Lung (tissue), 12 donors: ENCODE measurements around the gene COL4A2. TPM values are rescaled to one million over a fixed set of nuclear protein-coding genes. Genes with fewer than 3 reads are reported as not detected.
A peak's percentile ranks its signal among the peaks of the same experiment; 100 is the strongest.

Experiments used
- ATAC-seq: fragments of 200-7000 bp; cut with Tn5 transposase; one replicate; pipeline ENCODE4 v1.9.1; 2020; ENCODE audit warnings: moderate number of reproducible peaks; ENCODE audit not compliant: insufficient read depth, low FRiP score
- DNase-seq, 3 donors: peaks; one replicate each; pipeline ENCODE4 v3.0.0-alpha.2; 2013 to 2017
- H3K27ac ChIP-seq, 2 donors: one replicate each; pipeline ENCODE4 v1.5.1; 2013; ENCODE audit warnings: mild to moderate bottlenecking in 2 of 2, moderate library complexity in 2 of 2, control low read depth in 1 of 2, inconsistent platforms in 1 of 2, low read depth in 1 of 2, low read length in 1 of 2
- H3K27me3 ChIP-seq, 3 donors: one replicate each; pipeline ENCODE4 v1.5.1; 2013; ENCODE audit warnings: low read length in 2 of 3; ENCODE audit not compliant: control insufficient read depth in 3 of 3, insufficient read depth in 3 of 3
- H3K36me3 ChIP-seq, 4 donors: one replicate each; pipeline ENCODE4 v1.5.1; 2013; ENCODE audit warnings: low read length in 4 of 4, mild to moderate bottlenecking in 1 of 4, moderate library complexity in 1 of 4; ENCODE audit not compliant: control insufficient read depth in 4 of 4, insufficient read depth in 4 of 4
- H3K4me1 ChIP-seq, 5 donors: one replicate each; pipeline ENCODE4 v1.5.1; 2013; ENCODE audit warnings: low read length in 5 of 5, mild to moderate bottlenecking in 2 of 5, moderate library complexity in 1 of 5; ENCODE audit not compliant: control insufficient read depth in 5 of 5, insufficient read depth in 5 of 5
- H3K4me3 ChIP-seq: one replicate; pipeline ENCODE4 v1.5.1; 2013; ENCODE audit warnings: mild to moderate bottlenecking, control low read depth, moderate library complexity
- H3K9ac ChIP-seq, 2 donors: one replicate each; pipeline ENCODE4 v1.5.1; 2013; ENCODE audit warnings: low read length in 2 of 2, control low read depth in 1 of 2; ENCODE audit not compliant: insufficient read depth in 1 of 2
- H3K9me3 ChIP-seq, 4 donors: one replicate each; pipeline ENCODE4 v1.5.1; 2013; ENCODE audit warnings: low read length in 3 of 4, mild to moderate bottlenecking in 1 of 4, moderate library complexity in 1 of 4; ENCODE audit not compliant: control insufficient read depth in 4 of 4, insufficient read depth in 3 of 4
- WGBS, 2 donors: extraction: QIAGEN DNeasy Blood & Tissue Kit; methylation state at CpG; one replicate each; pipeline ENCODE4 v1.1.7; 2013; 5-methylcytosine and 5-hydroxymethylcytosine counted together
- polyA plus RNA-seq, 2 donors: library from polyadenylated mRNA; stranded (reverse); fragments of 200-250 nt; gene quantifications; one replicate each; pipeline ENCODE4 v1.2.1, GENCODE V29; 2013
- total RNA-seq, 2 donors: library from RNA; depleted of rRNA in 1 of 2; stranded (reverse); fragments of >200 nt in 1 of 2; gene quantifications; one replicate each; pipeline ENCODE4 v1.2.1, GENCODE V29; 2014 to 2021
- TF ChIP-seq, protein P1 (sequence below): IDR thresholded peaks from 2 replicates; pipeline ENCODE4 v1.5.1; 2012; ENCODE audit warnings: mild to moderate bottlenecking; ENCODE audit errors: control extremely low read depth, extremely low read depth
- donor health status: control.
- donor health status: control.
- donor health status: Bipolar disorder and iron deficiency.
- donor health status: healthy.
- donor health status: DM: yes; HTN: yes; CAD: no.

The COL4A2 gene
- total and polyA plus RNA-seq, 4 donors = 169 to 627 (median 339) TPM

DNA sequence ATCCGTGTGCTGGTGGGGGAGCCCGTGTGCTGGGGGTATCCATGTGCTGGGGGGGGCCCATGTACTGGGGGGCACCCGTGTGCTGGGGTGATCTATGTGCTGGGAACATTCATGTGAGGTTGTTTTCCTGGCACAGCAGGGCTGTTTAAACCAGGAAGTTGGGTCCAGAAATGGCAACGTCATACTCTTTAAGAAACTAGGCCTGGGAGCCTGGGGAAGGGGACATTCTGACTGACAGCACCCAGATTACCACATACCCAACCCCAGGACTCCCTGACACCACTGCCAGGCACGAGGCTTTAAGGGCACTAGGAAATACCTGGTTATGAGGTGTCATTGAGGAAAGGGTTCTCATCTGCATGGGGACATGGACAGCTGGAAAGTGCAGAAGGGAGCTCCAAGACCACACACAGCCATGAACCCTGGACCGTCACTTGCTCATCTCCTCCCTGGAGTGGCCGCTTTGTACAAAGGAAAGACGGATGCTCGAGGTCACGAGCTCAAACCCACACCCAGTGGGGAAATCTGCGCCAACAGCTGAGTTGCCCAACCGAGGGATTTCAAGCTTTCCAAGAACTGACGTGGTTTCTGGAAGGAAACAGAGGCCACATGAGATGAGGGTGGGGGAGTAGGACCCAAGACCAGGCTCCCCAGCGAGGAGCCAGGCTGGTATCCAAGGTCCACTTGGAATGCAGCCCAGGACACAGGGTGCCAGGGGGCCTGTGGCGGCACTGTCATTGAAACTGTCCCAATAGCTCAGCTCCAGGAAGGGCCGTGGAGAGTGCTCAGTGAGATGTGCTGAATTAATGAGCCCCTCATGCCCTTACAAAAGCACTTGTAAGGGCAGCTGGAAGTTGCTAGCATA lies 213.6 kb downstream of the COL4A2 start:
- DNase-seq (peak; percentile 39 to 65 (median 59)), ATAC-seq (peak; percentile 51)
- 25 to 37% methylated on average over 16 of the region's 16 CpGs for WGBS, 2 donors
- H3K4me3 ChIP-seq = no peak overlapping the region
- no peaks in the 10 kb centered on the region for H3K27me3 ChIP-seq
- H3K27ac ChIP-seq = peak overlapping the region; percentile 55 to 84
- peaks cover 0 to 38% (median 8%) of the 10 kb centered on the region in 5 donors for H3K4me1 ChIP-seq
- H3K36me3 ChIP-seq = peaks cover 0 to 14% (median 6%) of the 10 kb centered on the region in 4 donors
- H3K9ac ChIP-seq = no peak overlapping the region
- TF ChIP-seq, protein P1, sequence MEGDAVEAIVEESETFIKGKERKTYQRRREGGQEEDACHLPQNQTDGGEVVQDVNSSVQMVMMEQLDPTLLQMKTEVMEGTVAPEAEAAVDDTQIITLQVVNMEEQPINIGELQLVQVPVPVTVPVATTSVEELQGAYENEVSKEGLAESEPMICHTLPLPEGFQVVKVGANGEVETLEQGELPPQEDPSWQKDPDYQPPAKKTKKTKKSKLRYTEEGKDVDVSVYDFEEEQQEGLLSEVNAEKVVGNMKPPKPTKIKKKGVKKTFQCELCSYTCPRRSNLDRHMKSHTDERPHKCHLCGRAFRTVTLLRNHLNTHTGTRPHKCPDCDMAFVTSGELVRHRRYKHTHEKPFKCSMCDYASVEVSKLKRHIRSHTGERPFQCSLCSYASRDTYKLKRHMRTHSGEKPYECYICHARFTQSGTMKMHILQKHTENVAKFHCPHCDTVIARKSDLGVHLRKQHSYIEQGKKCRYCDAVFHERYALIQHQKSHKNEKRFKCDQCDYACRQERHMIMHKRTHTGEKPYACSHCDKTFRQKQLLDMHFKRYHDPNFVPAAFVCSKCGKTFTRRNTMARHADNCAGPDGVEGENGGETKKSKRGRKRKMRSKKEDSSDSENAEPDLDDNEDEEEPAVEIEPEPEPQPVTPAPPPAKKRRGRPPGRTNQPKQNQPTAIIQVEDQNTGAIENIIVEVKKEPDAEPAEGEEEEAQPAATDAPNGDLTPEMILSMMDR = no peak
- H3K9me3 ChIP-seq = no peaks in the 10 kb centered on the region

- peaks cover 0 to 43% (median 9%) of the 10 kb centered on the region in 5 donors for H3K4me1 ChIP-seq
- ATAC-seq (no peak), DNase-seq (no peak)
- peak overlapping the region; percentile 10 to 84 for H3K27ac ChIP-seq
- TF ChIP-seq, protein P1 = no peak
- 60 to 61% methylated on average over 10 of the region's 10 CpGs for WGBS, 2 donors
- no peak overlapping the region for H3K4me3 ChIP-seq
- no peaks in the 10 kb centered on the region for H3K9me3 ChIP-seq
- no peaks in the 10 kb centered on the region for H3K27me3 ChIP-seq
- peaks cover 0 to 14% (median 6%) of the 10 kb centered on the region in 4 donors for H3K36me3 ChIP-seq
- no peak overlapping the region for H3K9ac ChIP-seq
Observed at GRCh38 chr13:110521296-110521680, 214.2 kb downstream of the COL4A2 start.

DNA sequence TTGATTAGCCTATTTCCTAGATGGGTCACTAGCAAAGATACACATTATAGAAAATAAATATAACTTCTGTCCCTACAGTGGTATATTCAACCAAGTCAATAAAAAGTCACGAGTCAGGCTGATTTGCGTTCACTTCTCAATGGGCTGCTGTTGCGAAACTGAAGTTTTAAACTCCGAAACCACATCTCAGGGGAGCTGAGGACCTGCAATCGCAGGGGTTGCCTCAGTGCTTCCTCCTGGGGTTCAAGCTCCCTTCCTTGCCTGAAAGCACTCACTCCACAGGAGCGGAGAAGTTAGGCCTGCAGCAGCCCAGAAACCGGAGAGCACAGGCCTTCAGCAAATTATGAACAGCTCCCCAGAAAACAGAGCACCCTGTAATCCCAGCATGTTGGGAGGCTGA lies 214.9 kb downstream of the COL4A2 start:
- peaks cover 0 to 45% (median 9%) of the 10 kb centered on the region in 5 donors for H3K4me1 ChIP-seq

More for the DNA sequence above, 214.9 kb downstream of the COL4A2 start:
- H3K9ac ChIP-seq = no peak overlapping the region
- H3K4me3 ChIP-seq = no peak overlapping the region
- TF ChIP-seq, protein P1 = no peak
- peak; percentile 17 for ATAC-seq
- peaks cover 0 to 14% (median 6%) of the 10 kb centered on the region in 4 donors for H3K36me3 ChIP-seq
- no peaks in the 10 kb centered on the region for H3K9me3 ChIP-seq
- H3K27me3 ChIP-seq = no peaks in the 10 kb centered on the region
- DNase-seq = no peak
- peak overlapping the region in 1 of 2 donors; percentile 60 for H3K27ac ChIP-seq
- WGBS, 2 donors = 36 to 52% methylated on average over 7 of the region's 7 CpGs
